ENCODE results near the gene PDGFA.

PDGFA gene

DNA sequence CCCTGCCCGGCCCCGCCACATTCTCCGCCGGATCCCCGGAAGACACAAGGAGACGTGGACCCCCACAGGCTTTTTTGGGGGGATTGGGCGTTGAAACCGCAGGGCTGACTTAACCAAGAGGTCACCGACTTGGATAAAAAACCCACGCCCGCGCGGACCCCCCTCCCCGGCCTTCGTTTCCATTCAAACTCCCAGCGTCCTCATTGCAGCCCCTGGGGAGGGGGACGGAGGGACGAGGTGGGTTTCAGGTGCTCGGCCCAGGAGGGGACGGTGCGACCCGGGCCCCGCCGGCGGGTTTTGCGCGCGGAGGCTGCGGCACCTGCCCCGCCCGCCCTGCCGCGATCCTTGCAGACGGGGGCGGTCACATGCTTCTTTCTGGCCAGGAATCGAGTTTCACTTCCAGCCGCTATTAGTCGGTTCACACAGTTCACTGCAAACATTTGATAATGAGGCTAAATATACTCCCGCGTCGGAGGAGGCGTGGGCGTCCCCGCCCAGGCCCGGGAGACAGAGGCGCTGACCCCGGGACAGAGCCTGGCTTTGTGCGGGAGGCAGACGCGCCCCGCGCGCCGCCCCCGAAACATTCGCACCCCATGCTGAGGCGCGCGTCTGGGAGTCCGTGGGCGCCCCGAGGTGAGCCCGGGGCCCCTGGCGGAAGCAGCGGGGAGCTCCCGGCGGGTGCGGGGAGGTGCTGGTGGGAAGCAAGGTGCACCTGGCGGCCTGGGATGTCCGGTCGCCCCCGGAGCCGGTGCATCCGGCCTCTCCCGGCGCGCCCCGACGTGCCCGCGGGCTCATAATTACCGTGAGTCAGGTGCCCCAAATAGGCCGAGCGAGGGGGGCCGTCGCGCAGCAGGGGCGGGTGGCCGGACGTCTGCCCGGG, 2.7 kb upstream of the PDGFA start:
- Histone ChIP-seq H3K36me3 (ENCODE audit: control insufficient read depth, insufficient read depth, low read length) (no peaks in the 10 kb centered on the region), H3K9ac (no peak overlapping the region), H3K9me3 (ENCODE audit: control insufficient read depth, low read length) (no peaks in the 10 kb centered on the region), H2AFZ (peak overlapping the region; percentile 53), H3K79me2 (no peaks in the 10 kb centered on the region), H3K27me3 (ENCODE audit: control insufficient read depth, insufficient read depth, low read length) (no peaks in the 10 kb centered on the region), H3K4me3 (ENCODE audit: low read depth, low read length) (peak overlapping the region; percentile 68), H3K4me1 (peaks cover 9% of the 10 kb centered on the region), H3K27ac (no peak overlapping the region), H3K4me2 (ENCODE audit: low read length) (peak overlapping the region; percentile 88)
- TF ChIP-seq, protein P1, sequence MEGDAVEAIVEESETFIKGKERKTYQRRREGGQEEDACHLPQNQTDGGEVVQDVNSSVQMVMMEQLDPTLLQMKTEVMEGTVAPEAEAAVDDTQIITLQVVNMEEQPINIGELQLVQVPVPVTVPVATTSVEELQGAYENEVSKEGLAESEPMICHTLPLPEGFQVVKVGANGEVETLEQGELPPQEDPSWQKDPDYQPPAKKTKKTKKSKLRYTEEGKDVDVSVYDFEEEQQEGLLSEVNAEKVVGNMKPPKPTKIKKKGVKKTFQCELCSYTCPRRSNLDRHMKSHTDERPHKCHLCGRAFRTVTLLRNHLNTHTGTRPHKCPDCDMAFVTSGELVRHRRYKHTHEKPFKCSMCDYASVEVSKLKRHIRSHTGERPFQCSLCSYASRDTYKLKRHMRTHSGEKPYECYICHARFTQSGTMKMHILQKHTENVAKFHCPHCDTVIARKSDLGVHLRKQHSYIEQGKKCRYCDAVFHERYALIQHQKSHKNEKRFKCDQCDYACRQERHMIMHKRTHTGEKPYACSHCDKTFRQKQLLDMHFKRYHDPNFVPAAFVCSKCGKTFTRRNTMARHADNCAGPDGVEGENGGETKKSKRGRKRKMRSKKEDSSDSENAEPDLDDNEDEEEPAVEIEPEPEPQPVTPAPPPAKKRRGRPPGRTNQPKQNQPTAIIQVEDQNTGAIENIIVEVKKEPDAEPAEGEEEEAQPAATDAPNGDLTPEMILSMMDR (IDR thresholded peaks at IDR 0.05) = no peak

DNA sequence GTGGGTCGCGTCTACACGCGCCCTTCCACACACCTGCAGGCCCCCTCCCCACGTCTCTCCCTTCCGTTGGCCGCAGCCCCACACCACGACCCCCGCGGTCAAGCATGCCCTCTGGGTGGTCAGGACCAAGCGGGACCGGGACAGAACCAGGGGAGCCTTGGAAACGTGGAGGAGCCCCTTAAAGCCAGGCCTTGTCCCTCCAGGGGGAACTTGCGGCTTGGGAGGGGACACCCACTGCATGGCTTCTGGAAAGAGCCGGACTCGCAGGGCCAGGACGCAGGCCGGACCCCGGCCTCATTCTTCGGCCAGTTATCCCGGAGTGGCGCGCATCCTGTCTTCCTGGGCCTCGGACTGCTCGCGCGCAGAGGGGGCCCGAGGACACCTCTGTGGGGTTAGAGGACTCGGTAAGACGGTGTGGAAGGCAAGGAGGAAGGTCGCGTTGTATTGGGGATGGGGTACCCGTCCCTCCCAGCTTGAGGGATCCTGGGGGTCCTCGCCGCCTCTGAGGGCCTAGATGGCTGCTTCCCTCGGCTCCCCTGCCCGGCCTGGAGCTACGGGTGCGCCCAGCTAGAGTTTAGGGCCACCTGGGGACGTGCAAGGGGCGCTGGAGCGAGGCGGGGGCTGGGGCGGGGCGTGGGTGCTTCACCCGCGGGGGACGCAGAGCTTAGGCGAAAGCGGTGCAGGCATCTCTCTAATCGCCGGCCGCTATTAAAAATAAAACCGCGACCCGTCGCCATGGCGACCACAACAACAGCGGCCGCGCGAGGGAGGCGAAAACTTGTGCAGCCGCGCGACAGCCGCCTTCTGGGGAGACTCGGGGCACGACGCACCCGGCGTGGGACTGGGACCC, 1.8 kb upstream of the PDGFA start:
- Histone ChIP-seq H2AFZ (peak overlapping the region; percentile 53), H3K27me3 (ENCODE audit: control insufficient read depth, insufficient read depth, low read length) (no peaks in the 10 kb centered on the region), H3K4me3 (ENCODE audit: low read depth, low read length) (peak overlapping the region; percentile 68), H3K9me3 (ENCODE audit: control insufficient read depth, low read length) (no peaks in the 10 kb centered on the region), H3K9ac (no peak overlapping the region), H3K4me1 (peaks cover 9% of the 10 kb centered on the region), H3K4me2 (ENCODE audit: low read length) (peak overlapping the region; percentile 88), H3K27ac (no peak overlapping the region), H3K79me2 (no peaks in the 10 kb centered on the region), H3K36me3 (ENCODE audit: control insufficient read depth, insufficient read depth, low read length) (no peaks in the 10 kb centered on the region)
- TF ChIP-seq, protein P1 (IDR thresholded peaks at IDR 0.05) = no peak

DNA sequence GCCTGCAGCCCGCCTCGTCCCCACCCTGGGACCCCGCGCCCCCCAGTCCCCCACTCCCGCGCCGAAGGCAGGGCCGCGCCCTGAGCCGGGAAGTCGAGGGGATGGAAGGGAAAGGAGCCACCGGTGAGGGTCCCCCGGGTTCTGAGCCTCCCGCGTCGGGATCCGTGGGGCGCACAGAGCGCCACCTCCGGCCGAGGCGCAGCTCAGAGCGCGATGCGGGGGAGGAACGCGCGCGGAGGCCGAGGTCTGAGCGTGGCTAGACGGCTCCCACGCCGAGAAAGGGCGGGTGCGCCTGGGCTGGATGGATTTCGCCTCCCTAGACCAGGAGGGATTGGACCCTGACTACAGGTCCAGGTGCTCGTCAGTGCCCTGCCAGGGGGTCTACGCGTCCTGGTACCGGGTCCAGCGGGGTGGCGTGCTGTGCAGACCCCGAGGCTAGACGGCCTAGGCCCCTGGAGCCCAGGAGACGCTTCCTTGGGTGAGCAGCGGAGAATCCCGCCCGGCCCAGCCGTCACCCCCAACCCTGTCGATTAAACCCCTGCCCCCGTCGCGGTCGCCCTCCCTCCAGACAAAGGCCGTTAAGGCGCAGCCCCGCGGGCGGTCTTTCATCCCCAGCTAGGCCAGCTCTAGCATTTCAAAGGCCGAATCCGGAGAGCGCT, 986 bp upstream of the PDGFA start:
- H3K9ac ChIP-seq = peak overlapping the region; percentile 67

DNA sequence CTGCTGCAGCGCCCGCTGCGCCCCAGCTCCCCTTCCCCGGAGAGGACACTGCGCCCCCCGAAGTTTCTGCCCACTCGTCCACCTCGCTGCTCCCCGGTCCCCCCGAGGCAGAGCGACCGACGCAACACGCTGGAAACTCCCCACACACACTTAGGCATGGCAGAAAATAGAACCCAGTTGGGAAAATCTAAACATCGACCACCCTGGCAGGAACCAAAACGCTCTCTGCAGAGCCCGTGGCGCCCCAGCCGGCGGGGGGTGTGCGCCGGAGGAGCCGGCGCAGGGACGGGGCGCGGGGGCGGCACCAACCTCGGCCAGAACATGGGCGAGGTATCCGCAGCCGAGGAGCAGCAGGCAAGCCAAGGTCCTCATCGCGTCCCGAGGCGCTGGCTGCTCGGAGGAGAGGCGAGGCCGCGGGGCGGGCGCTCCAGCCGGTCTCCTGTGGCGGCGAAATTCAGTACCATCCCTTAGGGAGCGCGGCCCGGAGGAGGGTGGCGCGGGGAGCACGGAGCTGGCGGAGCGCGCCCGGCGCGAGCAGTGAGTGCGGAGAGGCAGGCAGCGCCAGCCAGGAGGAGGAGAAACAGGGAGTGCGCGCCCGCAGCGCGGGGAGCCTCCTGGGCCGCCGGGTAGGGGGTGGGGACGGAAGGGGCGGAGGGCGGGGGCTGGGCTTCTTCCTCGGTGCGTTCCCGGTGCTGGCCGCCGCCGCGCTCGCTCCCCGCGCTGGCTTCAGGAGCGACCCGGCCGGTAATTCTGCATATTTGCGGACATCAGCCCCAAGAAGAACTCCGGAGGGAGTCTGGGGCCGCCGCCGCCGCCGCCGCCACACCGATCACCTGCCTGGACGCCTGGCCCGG, 789 bp downstream of the PDGFA start:
- Histone ChIP-seq H3K4me2 (ENCODE audit: low read length) (peak overlapping the region; percentile 80), H3K4me1 (peaks cover 9% of the 10 kb centered on the region), H3K27me3 (ENCODE audit: control insufficient read depth, insufficient read depth, low read length) (no peaks in the 10 kb centered on the region), H3K79me2 (no peaks in the 10 kb centered on the region), H2AFZ (peak overlapping the region; percentile 80), H3K4me3 (ENCODE audit: low read depth, low read length) (peak overlapping the region; percentile 58), H3K9me3 (ENCODE audit: control insufficient read depth, low read length) (no peaks in the 10 kb centered on the region), H3K27ac (peak overlapping the region; percentile 62), H3K36me3 (ENCODE audit: control insufficient read depth, insufficient read depth, low read length) (no peaks in the 10 kb centered on the region), H3K9ac (no peak overlapping the region)
- TF ChIP-seq, protein P1 (IDR thresholded peaks at IDR 0.05) = no peak

More for the DNA sequence above, 986 bp upstream of the PDGFA start:
- Histone ChIP-seq H2AFZ (peak overlapping the region; percentile 75), H3K4me3 (ENCODE audit: low read depth, low read length) (peak overlapping the region; percentile 43), H3K27me3 (ENCODE audit: control insufficient read depth, insufficient read depth, low read length) (no peaks in the 10 kb centered on the region), H3K27ac (peak overlapping the region; percentile 64), H3K4me2 (ENCODE audit: low read length) (peak overlapping the region; percentile 78), H3K9me3 (ENCODE audit: control insufficient read depth, low read length) (no peaks in the 10 kb centered on the region), H3K79me2 (no peaks in the 10 kb centered on the region), H3K36me3 (ENCODE audit: control insufficient read depth, insufficient read depth, low read length) (no peaks in the 10 kb centered on the region), H3K4me1 (peaks cover 9% of the 10 kb centered on the region)
- TF ChIP-seq, protein P1 (IDR thresholded peaks at IDR 0.05) = no peak
